Measurements from ENCODE around the gene MYCN. TPM values are rescaled to one million over a fixed set of nuclear protein-coding genes. Genes with fewer than 3 reads are reported as not detected.
"Not testable (repeated sequence)": the region's sequence is repeated elsewhere in the genome, so short reads cannot be mapped to it uniquely, and the experiment has no call there.

The MYCN gene
- total RNA-seq, 2 donors from 2014 or later, result 0.12 TPM; not detected in 1

DNA sequence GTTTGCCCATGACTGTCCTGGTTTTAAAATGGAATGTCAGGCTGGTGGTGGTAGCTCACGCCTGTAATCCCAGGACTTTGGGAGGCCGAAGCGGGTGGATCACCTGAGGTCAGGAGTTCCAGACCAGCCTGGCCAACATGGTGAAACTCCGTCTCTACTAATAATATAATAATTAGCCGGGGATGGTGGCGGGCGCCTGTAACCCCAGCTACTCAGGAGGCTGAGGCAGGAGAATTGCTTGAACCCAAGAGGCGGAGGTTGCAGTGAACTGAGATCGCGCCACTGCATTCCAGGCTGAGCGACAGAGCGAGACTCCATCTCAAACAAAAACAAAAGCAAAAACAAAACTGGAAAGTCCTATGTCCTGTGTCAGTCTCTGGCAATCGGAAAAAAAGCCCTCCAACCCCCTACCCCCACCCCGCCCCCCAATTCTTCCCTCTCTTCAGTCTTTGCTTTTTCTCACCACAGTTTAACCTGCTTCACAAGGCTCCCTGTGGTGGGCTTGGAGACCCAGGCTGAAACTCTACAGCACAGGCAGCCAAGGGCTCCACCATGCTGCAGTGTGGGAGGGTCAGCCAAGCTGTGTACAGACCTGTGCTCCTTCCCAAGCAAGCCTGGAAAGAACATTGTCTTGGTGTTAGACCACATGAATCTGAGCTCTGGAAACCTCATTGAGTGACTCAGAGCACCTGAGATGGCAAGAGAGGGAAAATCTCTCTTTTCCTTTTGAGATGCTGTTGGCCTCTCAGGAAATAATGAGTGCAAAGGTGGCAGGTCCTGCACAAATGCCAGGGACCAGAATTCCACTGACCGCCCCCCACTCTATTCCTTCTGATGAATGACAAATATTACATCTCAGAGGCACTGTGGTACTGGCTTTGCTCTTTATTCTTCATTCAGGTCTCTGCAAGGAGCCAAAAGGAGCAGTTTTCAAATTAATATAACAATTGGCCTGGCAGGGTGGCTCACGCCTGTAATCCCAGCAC is 16.7 kb downstream of the MYCN start:
- Mint-ChIP-seq H3K36me3 (ENCODE audit: insufficient read depth in 2 of 2) (no peaks in the 10 kb centered on the region), H3K9me3 (no peaks in the 10 kb centered on the region), H3K27ac (no peak overlapping the region), H3K4me1 (ENCODE audit: low read depth) (no peaks in the 10 kb centered on the region), H3K4me3 (no peak overlapping the region), H3K27me3 (ENCODE audit: low read depth) (peaks cover 7% of the 10 kb centered on the region)
- DNase-seq (no peak), ATAC-seq (replicated peaks in 1 of 2) (no peak)

- Mint-ChIP-seq H3K36me3 (ENCODE audit: insufficient read depth in 2 of 2) (peaks cover 0 to 4% of the 10 kb centered on the region in 2 donors), H3K27me3 (ENCODE audit: low read depth) (peaks cover 4% of the 10 kb centered on the region), H3K27ac (no peak overlapping the region), H3K9me3 (no peaks in the 10 kb centered on the region), H3K4me1 (ENCODE audit: low read depth) (no peaks in the 10 kb centered on the region), H3K4me3 (no peak overlapping the region)
- no peak for DNase-seq
- ATAC-seq (replicated peaks in 1 of 2), result no peak
These were observed 17.7 kb downstream of the MYCN start for GRCh38 chr2:15957881-15958713.

- no peak for ATAC-seq (replicated peaks in 1 of 2)
- H3K4me3 Mint-ChIP-seq, result no peak overlapping the region
- H3K4me1 Mint-ChIP-seq (ENCODE audit: low read depth), result no peaks in the 10 kb centered on the region
- no peak for DNase-seq
- no peaks in the 10 kb centered on the region for H3K9me3 Mint-ChIP-seq
- no peaks in the 10 kb centered on the region for H3K27me3 Mint-ChIP-seq (ENCODE audit: low read depth)
- H3K36me3 Mint-ChIP-seq (ENCODE audit: insufficient read depth in 2 of 2), result peaks cover 0 to 4% of the 10 kb centered on the region in 2 donors
- H3K27ac Mint-ChIP-seq, result no peak overlapping the region
These were observed 19.2 kb downstream of the MYCN start for GRCh38 chr2:15959331-15960153.

GRCh38 chr2:15960154-15960520 is 19.8 kb downstream of the MYCN start:
- not testable (repeated sequence) for DNase-seq; ATAC-seq (replicated peaks in 1 of 2); H3K4me3 Mint-ChIP-seq; H3K27me3 Mint-ChIP-seq (ENCODE audit: low read depth); H3K27ac Mint-ChIP-seq; H3K9me3 Mint-ChIP-seq; H3K4me1 Mint-ChIP-seq (ENCODE audit: low read depth); H3K36me3 Mint-ChIP-seq (ENCODE audit: insufficient read depth in 2 of 2)

DNA sequence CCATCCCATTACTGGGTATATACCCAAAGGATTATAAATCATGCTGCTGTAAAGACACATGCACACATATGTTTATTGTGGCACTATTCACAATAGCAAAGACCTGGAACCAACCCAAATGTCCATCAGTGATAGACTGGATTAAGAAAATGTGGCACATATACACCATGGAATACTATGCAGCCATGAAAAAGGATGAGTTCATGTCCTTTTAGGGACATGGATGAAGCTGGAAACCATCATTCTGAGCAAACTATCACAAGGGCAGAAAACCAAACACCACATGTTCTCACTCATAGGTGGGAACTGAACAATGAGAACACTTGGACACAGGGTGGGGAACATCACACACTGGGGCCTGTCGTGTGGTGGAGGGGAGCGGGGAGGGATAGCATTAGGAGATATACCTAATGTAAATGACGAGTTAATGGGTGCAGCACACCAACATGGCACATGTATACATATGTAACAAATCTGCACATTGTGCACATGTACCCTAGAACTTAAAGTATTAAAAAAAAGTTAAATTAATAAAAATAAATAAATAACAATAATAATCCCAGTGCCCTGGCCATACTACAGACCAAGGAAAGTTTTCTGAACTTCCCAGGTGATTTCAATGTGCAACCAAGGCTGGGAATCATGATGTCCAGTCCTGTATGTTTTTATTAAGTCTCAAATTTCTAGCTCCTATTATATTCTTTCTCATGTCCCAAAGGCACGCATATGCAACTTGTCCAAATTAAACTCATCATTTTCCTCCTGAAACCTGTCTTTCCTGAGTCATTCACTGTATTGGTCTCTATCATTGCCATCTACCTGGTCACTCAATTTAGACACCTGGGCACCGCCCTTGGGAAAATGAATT is 23.0 kb downstream of the MYCN start:
- ATAC-seq (replicated peaks in 1 of 2); H3K36me3 Mint-ChIP-seq (ENCODE audit: insufficient read depth in 2 of 2): not testable (repeated sequence)
- peaks cover 32% of the 10 kb centered on the region for H3K4me1 Mint-ChIP-seq (ENCODE audit: low read depth)

DNA sequence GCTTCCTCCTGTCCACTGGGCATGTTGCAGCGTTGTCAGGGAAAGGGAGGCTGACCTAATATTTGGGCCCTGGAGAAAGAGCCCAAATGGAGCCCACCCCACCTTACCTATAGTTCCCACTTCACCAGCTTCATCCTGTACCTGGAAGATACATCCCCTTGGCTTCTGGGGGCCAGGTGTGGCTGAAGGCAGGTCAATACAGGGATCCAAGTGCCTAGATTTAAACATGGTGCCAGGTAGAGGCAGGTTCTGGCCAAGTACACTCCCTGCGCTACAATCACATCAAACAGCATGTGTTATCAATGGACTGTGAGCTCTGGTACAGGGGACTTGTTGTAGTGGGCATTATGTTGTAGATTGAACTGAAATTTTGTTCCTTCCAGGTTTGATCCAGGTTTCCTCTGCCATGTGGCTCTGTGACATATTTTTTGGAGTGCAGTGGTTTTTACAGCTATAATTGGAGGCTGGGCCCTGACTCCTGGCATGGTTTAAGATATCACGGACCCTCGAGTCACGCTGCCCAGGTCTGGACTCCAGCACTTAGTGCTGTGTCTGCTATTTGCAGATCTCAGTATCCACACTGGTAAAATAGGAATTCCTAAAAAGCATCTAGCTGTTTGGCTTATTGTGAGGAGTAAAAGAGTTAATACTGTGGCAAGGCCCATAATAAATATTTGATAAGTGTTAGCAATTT is 23.8 kb downstream of the MYCN start:
- Mint-ChIP-seq H3K4me1 (ENCODE audit: low read depth) (peaks cover 40% of the 10 kb centered on the region), H3K27me3 (ENCODE audit: low read depth) (no peaks in the 10 kb centered on the region)

More for the DNA sequence above, 23.0 kb downstream of the MYCN start:
- not testable (repeated sequence) for DNase-seq; H3K27me3 Mint-ChIP-seq (ENCODE audit: low read depth); H3K9me3 Mint-ChIP-seq; H3K27ac Mint-ChIP-seq; H3K4me3 Mint-ChIP-seq

GRCh38 chr2:15964936-15965563 is 24.7 kb downstream of the MYCN start:
- Mint-ChIP-seq H3K27me3 (ENCODE audit: low read depth) (no peaks in the 10 kb centered on the region), H3K4me1 (ENCODE audit: low read depth) (peaks cover 49% of the 10 kb centered on the region), H3K36me3 (ENCODE audit: insufficient read depth in 2 of 2) (peaks cover 0 to 4% of the 10 kb centered on the region in 2 donors), H3K27ac (no peak overlapping the region), H3K9me3 (no peaks in the 10 kb centered on the region), H3K4me3 (no peak overlapping the region)
- ATAC-seq (replicated peaks in 1 of 2) (no peak), DNase-seq (no peak)

More for the DNA sequence above, 23.8 kb downstream of the MYCN start:
- Mint-ChIP-seq H3K27ac (no peak overlapping the region), H3K9me3 (no peaks in the 10 kb centered on the region), H3K36me3 (ENCODE audit: insufficient read depth in 2 of 2) (peaks cover 0 to 4% of the 10 kb centered on the region in 2 donors), H3K4me3 (no peak overlapping the region)
- DNase-seq (no peak), ATAC-seq (replicated peaks in 1 of 2) (no peak)

- no peaks in the 10 kb centered on the region for H3K9me3 Mint-ChIP-seq
- peaks cover 52% of the 10 kb centered on the region for H3K4me1 Mint-ChIP-seq (ENCODE audit: low read depth)
- DNase-seq, result peak; percentile 27 to 62
- peaks cover 3% of the 10 kb centered on the region for H3K27me3 Mint-ChIP-seq (ENCODE audit: low read depth)
- no peak overlapping the region for H3K27ac Mint-ChIP-seq
- peaks cover 0 to 4% of the 10 kb centered on the region in 2 donors for H3K36me3 Mint-ChIP-seq (ENCODE audit: insufficient read depth in 2 of 2)
- peak; percentile 52 to 54 for ATAC-seq (replicated peaks in 1 of 2)
- H3K4me3 Mint-ChIP-seq, result peak overlapping the region; percentile 60 to 61
These were observed 25.2 kb downstream of the MYCN start for GRCh38 chr2:15965564-15966019.

GRCh38 chr2:15967415-15968279 is 27.3 kb downstream of the MYCN start:
- no peaks in the 10 kb centered on the region for H3K9me3 Mint-ChIP-seq
- peaks cover 15% of the 10 kb centered on the region for H3K27me3 Mint-ChIP-seq (ENCODE audit: low read depth)
- H3K36me3 Mint-ChIP-seq (ENCODE audit: insufficient read depth in 2 of 2), result no peaks in the 10 kb centered on the region
- no peak for DNase-seq
- no peak overlapping the region for H3K27ac Mint-ChIP-seq
- peak overlapping the region; percentile 14 to 36 for H3K4me3 Mint-ChIP-seq
- no peak for ATAC-seq (replicated peaks in 1 of 2)
- peaks cover 66% of the 10 kb centered on the region for H3K4me1 Mint-ChIP-seq (ENCODE audit: low read depth)

GRCh38 chr2:15968280-15969178 is 28.2 kb downstream of the MYCN start:
- Mint-ChIP-seq H3K27me3 (ENCODE audit: low read depth) (peaks cover 15% of the 10 kb centered on the region), H3K9me3 (no peaks in the 10 kb centered on the region), H3K27ac (no peak overlapping the region), H3K36me3 (ENCODE audit: insufficient read depth in 2 of 2) (no peaks in the 10 kb centered on the region), H3K4me1 (ENCODE audit: low read depth) (peaks cover 75% of the 10 kb centered on the region), H3K4me3 (peak overlapping the region; percentile 36 to 68)
- peak; percentile 65 to 77 for ATAC-seq (replicated peaks in 1 of 2)
- peak; percentile 43 to 56 for DNase-seq

Measured in activated T-cell treated with anti-CD3 and anti-CD28 coated beads, Interleukin-2, amount 50 U/mL, for 72 hours (primary cell).